HepG2 (cell line): ENCODE data around the gene CTNND2. TPM values are rescaled to one million over a fixed set of nuclear protein-coding genes. Genes with fewer than 3 reads are reported as not detected.

Experiments
- ATAC-seq: fragments of 200-7000 bp; cut with Tn5 transposase; 3 replicates; pipeline ENCODE4 v1.9.1; 2020; ENCODE audit warnings: mild to moderate bottlenecking, moderate library complexity
- BruUV-seq: library from RNA; stranded (reverse); fragments of 400-500 nt; replicated peaks from 2 replicates; lab custom pipeline; 2021; lab: Mats Ljungman, UMichigan
- CTCF ChIA-PET: fragments of 300-600 bp; formaldehyde crosslinking; extraction: SDS; loops from one replicate; lab custom pipeline; 2021; ENCODE audit warnings: low total read pairs, inconsistent platforms, low intra/inter-chr PET ratio; lab: Yijun Ruan, JAX
- POLR2A ChIA-PET: fragments of 350-600 bp; sonication (Branson Sonifier 250); formaldehyde crosslinking; loops from one replicate; lab custom pipeline; 2020; ENCODE audit warnings: antibody characterized with exemption, inconsistent platforms; lab: Yijun Ruan, JAX
- DNase-seq: peaks from one replicate; pipeline ENCODE4 v3.0.0-alpha.2; 2015; ENCODE audit warnings: low spot score
- FAIRE-seq: peaks from 3 replicates; lab custom pipeline; 2011; peaks lifted over from hg19 to GRCh38; lab: Jason Lieb, UNC
- H2AFZ ChIP-seq: one replicate; pipeline ENCODE4 v1.6.1; 2011; ENCODE audit warnings: low read length, inconsistent platforms
- H3K27ac ChIP-seq: fragments of 300-600 bp; 3 replicates; pipeline ENCODE4 v1.8.0; 2011; ENCODE audit warnings: mixed run types, mild to moderate bottlenecking, mixed read lengths, low read length, inconsistent platforms; ENCODE audit not compliant: insufficient read depth; ENCODE audit errors: extremely low read length
- H3K27me3 ChIP-seq, 2 experiments: fragments of 200-600 bp in 1 of 2; 2 replicates in 1 of 2; 3 replicates in 1 of 2; pipeline versions ENCODE4 v1.6.0 to v1.8.0; 2011; ENCODE audit warnings: low read length in 2 of 2, mild to moderate bottlenecking in 2 of 2, moderate library complexity in 2 of 2, inconsistent platforms in 1 of 2; ENCODE audit not compliant: insufficient read depth in 2 of 2, control insufficient read depth in 1 of 2
- H3K36me3 ChIP-seq, 2 experiments: fragments of 200-600 bp in 1 of 2; replicated peaks in 1 of 2; 2 replicates in 1 of 2; 3 replicates in 1 of 2; pipeline versions ENCODE4 v1.5.1 to v1.8.0; 2011; ENCODE audit warnings: low read length in 2 of 2, inconsistent platforms in 1 of 2; ENCODE audit not compliant: insufficient read depth in 2 of 2, control insufficient read depth in 1 of 2
- H3K4me1 ChIP-seq: 2 replicates; pipeline ENCODE4 v1.5.1; 2012; ENCODE audit warnings: low read length, inconsistent platforms; ENCODE audit not compliant: insufficient read depth
- H3K4me2 ChIP-seq: 2 replicates; pipeline ENCODE4 v1.6.0; 2011; ENCODE audit warnings: low read depth, low read length, inconsistent platforms
- H3K4me3 ChIP-seq, 3 experiments: fragments of 200-600 bp in 1 of 3; sonication (generic), shearing (Covaris generic) in 1 of 3; replicated peaks in 1 of 3; 2 replicates each; pipeline ENCODE4 v1.5.1; 2011 to 2016; ENCODE audit warnings: low read length in 3 of 3, inconsistent platforms in 2 of 3, low read depth in 2 of 3, mild to moderate bottlenecking in 2 of 3, control low read depth in 1 of 3, mixed read lengths in 1 of 3; ENCODE audit not compliant: insufficient read depth in 1 of 3
- H3K79me2 ChIP-seq: one replicate; pipeline ENCODE4 v1.6.1; 2011; ENCODE audit warnings: low read length, inconsistent platforms; ENCODE audit not compliant: insufficient read depth
- H3K9ac ChIP-seq: 2 replicates; pipeline ENCODE4 v1.6.0; 2011; ENCODE audit warnings: mild to moderate bottlenecking, low read depth, low read length, inconsistent platforms; ENCODE audit not compliant: insufficient read depth
- H3K9me3 ChIP-seq: 2 replicates; pipeline ENCODE4 v1.5.1; 2012; ENCODE audit warnings: mild to moderate bottlenecking, low read length
- H4K20me1 ChIP-seq: 2 replicates; pipeline ENCODE4 v1.6.0; 2011; ENCODE audit warnings: inconsistent platforms, mild to moderate bottlenecking, low read length, moderate library complexity; ENCODE audit not compliant: insufficient read depth
- FOXK1 ChIP-seq: sonication (generic); formaldehyde crosslinking; IDR thresholded peaks from 2 replicates; pipeline ENCODE4 v1.4.0; 2020; ENCODE audit warnings: low read depth, missing genetic modification reagents, borderline replicate concordance
- RARG ChIP-seq: sonication (generic); formaldehyde crosslinking; IDR thresholded peaks from 2 replicates; pipeline ENCODE4 v1.4.0; 2020; ENCODE audit warnings: low read depth, mild to moderate bottlenecking, missing genetic modification reagents
- REL ChIP-seq: sonication (generic); formaldehyde crosslinking; conservative IDR thresholded peaks from 2 replicates; pipeline ENCODE4 v1.8.0; 2022; ENCODE audit warnings: mild to moderate bottlenecking, missing genetic modification reagents, moderate library complexity
- TOPORS ChIP-seq: sonication (generic); formaldehyde crosslinking; IDR thresholded peaks from 2 replicates; pipeline ENCODE4 v1.8.0; 2023; ENCODE audit warnings: mild to moderate bottlenecking, missing genetic modification reagents
- ZBTB10 ChIP-seq: sonication (generic); formaldehyde crosslinking; IDR thresholded peaks from 2 replicates; pipeline ENCODE4 v1.4.0; 2020; ENCODE audit warnings: missing genetic modification reagents, borderline replicate concordance
- ZBTB38 ChIP-seq: sonication (generic); formaldehyde crosslinking; IDR thresholded peaks from 2 replicates; pipeline ENCODE4 v1.5.1; 2020; ENCODE audit warnings: mild to moderate bottlenecking, missing genetic modification reagents
- ZFP36L2 ChIP-seq: sonication (generic); formaldehyde crosslinking; IDR thresholded peaks from 2 replicates; pipeline ENCODE4 v1.4.0; 2020; ENCODE audit warnings: missing genetic modification reagents
- ZNF562 ChIP-seq: sonication (generic); formaldehyde crosslinking; IDR thresholded peaks from 2 replicates; pipeline ENCODE4 v1.8.0; 2022; ENCODE audit warnings: missing genetic modification reagents, borderline replicate concordance
- ZNF567 ChIP-seq: sonication (generic); formaldehyde crosslinking; IDR thresholded peaks from 2 replicates; pipeline ENCODE4 v1.8.1; 2023; ENCODE audit warnings: mild to moderate bottlenecking, missing genetic modification reagents, borderline replicate concordance
- ZNF660 ChIP-seq: sonication (generic); formaldehyde crosslinking; IDR thresholded peaks from 2 replicates; pipeline ENCODE4 v1.5.1; 2020; ENCODE audit warnings: mild to moderate bottlenecking, low read depth, missing genetic modification reagents, borderline replicate concordance
- ZNF878 ChIP-seq: sonication (generic); formaldehyde crosslinking; IDR thresholded peaks from 2 replicates; pipeline ENCODE4 v1.8.1; 2023; ENCODE audit warnings: mild to moderate bottlenecking, missing genetic modification reagents, moderate library complexity
- WGBS: methylation state at CpG from one replicate; pipeline ENCODE4 v1.1.6; 2017; ENCODE audit warnings: low lambda C conversion rate; 5-methylcytosine and 5-hydroxymethylcytosine counted together
- in situ Hi-C: cut with HindIII; loops from 2 replicates; pipeline ENCODE4 v1.10.0; 2017; ENCODE audit warnings: low pct_unique_long_range_greater_than_20kb; ENCODE audit not compliant: extremely low pct_ligation_motif_present
- intact Hi-C: fragments of 100-400 bp; cut with micrococcal nuclease; formaldehyde crosslinking; loops from one replicate; pipeline ENCODE4 v1.10.0; 2022; ENCODE audit not compliant: unreplicated experiment
- polyA plus RNA-seq, 8 experiments: library from polyadenylated mRNA; depleted of rRNA in 3 of 8; stranded (reverse) in 7 of 8; unstranded in 1 of 8; fragments of >200 nt; fragmentation: Illumina TruSeq in 4 of 8; extraction: Trizol in 4 of 8; gene quantifications; 2 replicates each; pipeline versions ENCODE4 v1.2.1 to v1.2.3, GENCODE V29; 2011 to 2016; ENCODE audit warnings: low read depth in 4 of 8, missing spikeins in 1 of 8, mixed read lengths in 1 of 8; ENCODE audit not compliant: insufficient read depth in 1 of 8
- total RNA-seq, 5 experiments: library from RNA; depleted of rRNA; stranded (reverse); fragments of >200 nt; fragmentation: Illumina TruSeq; extraction: Trizol; gene quantifications; 2 replicates each; pipeline ENCODE4 v1.2.3, GENCODE V29; 2016; ENCODE audit warnings: low read depth in 1 of 5

Gene CTNND2
- total and polyA plus RNA-seq, 2 of the 13 experiments (the other 11 are each of a cell fraction or from before 2014, with no cell fraction given): not detected

- no peak overlapping the region for H2AFZ ChIP-seq
- TF ChIP-seq RARG (CRISPR knock-in tag) (no peak), TOPORS (CRISPR knock-in tag) (no peak), ZNF878 (CRISPR knock-in tag) (no peak), FOXK1 (CRISPR knock-in tag) (no peak), ZBTB10 (CRISPR knock-in tag) (no peak), REL (CRISPR knock-in tag) (no peak), ZFP36L2 (CRISPR knock-in tag) (no peak), ZNF660 (no peak), ZNF567 (CRISPR knock-in tag) (no peak), ZBTB38 (CRISPR knock-in tag) (no peak), ZNF562 (CRISPR knock-in tag) (no peak)
- H3K4me3 ChIP-seq: no peak overlapping the region
- H3K79me2 ChIP-seq: no peaks in the 10 kb centered on the region
- ChIA-PET CTCF (no interaction called here), POLR2A (no interaction called here)
- no peak for ATAC-seq
- H4K20me1 ChIP-seq: no peaks in the 10 kb centered on the region
- intact Hi-C loops (no loop called here), in situ Hi-C loops (no loop called here)
- H3K4me2 ChIP-seq: no peak overlapping the region
- no peak overlapping the region for H3K27ac ChIP-seq
- H3K4me1 ChIP-seq: no peaks in the 10 kb centered on the region
- H3K36me3 ChIP-seq: no peaks in the 10 kb centered on the region
- no peak overlapping the region for H3K9ac ChIP-seq
- H3K27me3 ChIP-seq: no peaks in the 10 kb centered on the region; a peak in 1 of 5 replicates
- BruUV-seq: no TSS peak
- 30% methylated on average over 7 of the region's 7 CpGs for WGBS
- FAIRE-seq: no peak
- DNase-seq: no peak
- H3K9me3 ChIP-seq: no peaks in the 10 kb centered on the region
Observed at GRCh38 chr5:11010429-11011210, 893.6 kb downstream of the CTNND2 start.
